GM23248 (cell line): ENCODE results near the gene AP4E1. TPM values are rescaled to one million over a fixed set of nuclear protein-coding genes. Genes with fewer than 3 reads are reported as not detected.

ENCODE experiments used
- DNase-seq: peaks from one replicate; pipeline ENCODE4 v3.0.0-alpha.2; 2015
- H2AFZ ChIP-seq: fragments of 200-600 bp; sonication (generic); 2 replicates; pipeline ENCODE4 v1.6.1; 2016; ENCODE audit warnings: antibody characterized with exemption
- H3F3A ChIP-seq: fragments of 200-600 bp; sonication (generic); 2 replicates; pipeline ENCODE4 v1.6.1; 2016; ENCODE audit warnings: mild to moderate bottlenecking, antibody characterized with exemption, mixed run types; ENCODE audit not compliant: insufficient read depth
- H3K27ac ChIP-seq: fragments of 200-600 bp; sonication (generic); 2 replicates; pipeline ENCODE4 v1.5.1; 2016; ENCODE audit warnings: mild to moderate bottlenecking
- H3K27me3 ChIP-seq: fragments of 200-600 bp; sonication (generic); replicated peaks from 2 replicates; pipeline ENCODE4 v1.6.1; 2016; ENCODE audit warnings: mild to moderate bottlenecking; ENCODE audit not compliant: insufficient read depth
- H3K36me3 ChIP-seq: fragments of 200-600 bp; sonication (generic); 2 replicates; pipeline ENCODE4 v1.6.1; 2016; ENCODE audit warnings: low read depth, mild to moderate bottlenecking
- H3K4me1 ChIP-seq: fragments of 200-600 bp; sonication (generic); 2 replicates; pipeline ENCODE4 v1.6.1; 2016; ENCODE audit warnings: mild to moderate bottlenecking; ENCODE audit not compliant: insufficient read depth
- H3K4me2 ChIP-seq: fragments of 200-600 bp; sonication (generic); one replicate; pipeline ENCODE4 v1.6.1; 2016; ENCODE audit warnings: mild to moderate bottlenecking; ENCODE audit not compliant: unreplicated experiment
- H3K4me3 ChIP-seq: fragments of 200-600 bp; sonication (generic); 2 replicates; pipeline ENCODE4 v1.5.1; 2016; ENCODE audit warnings: mild to moderate bottlenecking
- H3K79me2 ChIP-seq: fragments of 200-600 bp; sonication (generic); 2 replicates; pipeline ENCODE4 v1.6.1; 2016; ENCODE audit warnings: mild to moderate bottlenecking; ENCODE audit not compliant: insufficient read depth
- H3K9ac ChIP-seq: fragments of 200-600 bp; sonication (generic); 2 replicates; pipeline ENCODE4 v1.6.1; 2016; ENCODE audit warnings: mild to moderate bottlenecking
- H3K9me2 ChIP-seq: fragments of 200-600 bp; sonication (generic); 2 replicates; pipeline ENCODE4 v1.6.1; 2016; ENCODE audit warnings: mixed run types, mild to moderate bottlenecking, moderate library complexity; ENCODE audit not compliant: insufficient read depth
- H3K9me3 ChIP-seq: fragments of 200-600 bp; sonication (generic); one replicate; pipeline ENCODE4 v1.6.1; 2017; ENCODE audit warnings: low read depth
- H4K20me1 ChIP-seq: fragments of 200-600 bp; sonication (generic); 2 replicates; pipeline ENCODE4 v1.6.0; 2016; ENCODE audit not compliant: insufficient read depth
- EZH2 ChIP-seq: fragments of 200-600 bp; sonication (generic); IDR thresholded peaks from 2 replicates; pipeline ENCODE4 v1.6.1; 2018; ENCODE audit warnings: antibody characterized with exemption, mild to moderate bottlenecking; ENCODE audit not compliant: insufficient read depth, poor library complexity, severe bottlenecking
- EZH2phosphoT487 ChIP-seq: fragments of 200-600 bp; sonication (generic); IDR thresholded peaks from 2 replicates; pipeline ENCODE4 v1.6.1; 2018; ENCODE audit warnings: antibody characterized with exemption, moderate library complexity, mild to moderate bottlenecking, low read depth; ENCODE audit not compliant: insufficient read depth
- WGBS, 2 experiments: methylation state at CpG; one replicate each; pipeline ENCODE4 v1.1.6; 2015 to 2017; ENCODE audit warnings: low lambda C conversion rate in 2 of 2, low coverage in 1 of 2; ENCODE audit errors: missing lambda C conversion rate in 2 of 2; 5-methylcytosine and 5-hydroxymethylcytosine counted together
- in situ Hi-C: fragments of 300-500 bp; cut with MboI; formaldehyde crosslinking; loops from 2 replicates; pipeline ENCODE4 v1.15.0; 2020
- polyA plus RNA-seq: library from polyadenylated mRNA; unstranded; fragments of >200 nt; fragmentation: Nextera tagmentation; extraction: Ambion mirVana; gene quantifications from 2 replicates; pipeline ENCODE4 v1.2.1, GENCODE V29; 2016
- total RNA-seq: library from RNA; depleted of rRNA; stranded (reverse); fragments of >200 nt; shearing (Covaris generic); gene quantifications from 2 replicates; pipeline ENCODE4 v1.2.3, GENCODE V29; 2014

AP4E1 gene
- total and polyA plus RNA-seq, 2 experiments from 2014 or later: 6.2 to 15.0 TPM

- Histone ChIP-seq H3K27ac (no peak overlapping the region), H2AFZ (no peak overlapping the region), H3K36me3 (peaks cover 27% of the 10 kb centered on the region; the same call in 1 of the 2 replicates), H3K4me1 (peaks cover 12% of the 10 kb centered on the region; the same call in 1 of the 2 replicates), H3K4me2 (peak overlapping the region; percentile 4), H4K20me1 (0 out of 2 replicates have a peak, but pooled peaks cover 3% of the 10 kb centered on the region), H3K9me2 (no peaks in the 10 kb centered on the region), H3K9me3 (no peaks in the 10 kb centered on the region), H3K79me2 (0 out of 2 replicates have a peak, but pooled peaks cover 13% of the 10 kb centered on the region), H3K4me3 (no peak overlapping the region), H3K27me3 (no peaks in the 10 kb centered on the region), H3F3A (peaks cover 10% of the 10 kb centered on the region), H3K9ac (no peak overlapping the region)
- 58 to 66% methylated on average over 4 of the region's 4 CpGs for WGBS, 2 experiments
- TF ChIP-seq EZH2: no peak
- TF ChIP-seq EZH2phosphoT487: no peak
- in situ Hi-C loops: no loop called here
- no peak for DNase-seq
Measured at GRCh38 chr15:50978580-50978979, 70.1 kb downstream of the AP4E1 start.

GRCh38 chr15:50979041-50979440, 70.6 kb downstream of the AP4E1 start:
- Histone ChIP-seq H3K79me2 (0 out of 2 replicates have a peak, but pooled peaks cover 13% of the 10 kb centered on the region), H3F3A (peaks cover 10% of the 10 kb centered on the region)
- TF ChIP-seq EZH2phosphoT487: no peak
- TF ChIP-seq EZH2: no peak

DNA sequence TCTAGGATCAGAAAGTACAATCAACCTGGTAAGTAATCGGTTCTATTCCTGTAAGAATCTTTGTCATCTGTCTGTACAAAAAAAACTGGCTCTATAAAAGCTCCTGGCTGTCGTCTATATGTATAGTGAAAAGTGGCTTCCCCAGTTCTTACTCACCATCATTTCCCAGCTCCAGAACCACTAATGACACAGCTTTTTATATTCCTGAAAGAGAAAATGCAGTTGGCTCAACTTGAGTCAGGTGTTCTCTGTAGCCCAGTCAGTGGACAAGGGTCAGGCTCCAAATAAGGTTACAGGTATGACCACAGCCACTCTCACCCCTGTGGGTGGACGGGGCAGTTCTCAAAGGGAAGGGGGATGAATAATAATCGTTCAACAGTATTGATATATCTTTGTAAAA, 85.1 kb downstream of the AP4E1 start:
- Histone ChIP-seq H2AFZ (no peak overlapping the region), H3K9me3 (no peaks in the 10 kb centered on the region), H3K4me2 (no peak overlapping the region), H3K9me2 (no peaks in the 10 kb centered on the region), H3K79me2 (0 out of 2 replicates have a peak, but pooled peaks cover 8% of the 10 kb centered on the region), H3K4me1 (peaks cover 20% of the 10 kb centered on the region), H3K27me3 (no peaks in the 10 kb centered on the region), H3K9ac (no peak overlapping the region), H4K20me1 (no peaks in the 10 kb centered on the region), H3K36me3 (peaks cover 19% of the 10 kb centered on the region; the same call in 1 of the 2 replicates), H3K4me3 (no peak overlapping the region), H3F3A (peaks cover 23% of the 10 kb centered on the region), H3K27ac (no peak overlapping the region)
- 58 to 65% methylated on average over 4 of the region's 4 CpGs for WGBS, 2 experiments
- TF ChIP-seq EZH2: no peak
- TF ChIP-seq EZH2phosphoT487: no peak
- peak; percentile 36 for DNase-seq
- in situ Hi-C loops: no loop called here

More at GRCh38 chr15:50979041-50979440, 70.6 kb downstream of the AP4E1 start:
- Histone ChIP-seq H4K20me1 (0 out of 2 replicates have a peak, but pooled peaks cover 3% of the 10 kb centered on the region), H3K9me2 (no peaks in the 10 kb centered on the region), H3K9ac (no peak overlapping the region), H3K27me3 (no peaks in the 10 kb centered on the region), H3K27ac (no peak overlapping the region), H3K4me3 (no peak overlapping the region), H3K4me1 (peaks cover 12% of the 10 kb centered on the region; the same call in 1 of the 2 replicates), H3K4me2 (peak overlapping the region; percentile 4), H2AFZ (no peak overlapping the region), H3K36me3 (peaks cover 27% of the 10 kb centered on the region; the same call in 1 of the 2 replicates), H3K9me3 (no peaks in the 10 kb centered on the region)
- 11 to 23% methylated on average over 1 of the region's 1 CpG for WGBS, 2 experiments
- DNase-seq: peak; percentile 43
- in situ Hi-C loops: no loop called here

GRCh38 chr15:50996641-50997040, 88.2 kb downstream of the AP4E1 start:
- Histone ChIP-seq H3K9me3 (no peaks in the 10 kb centered on the region), H3K9ac (peak overlapping the region; percentile 40; the same call in 1 of the 2 replicates), H2AFZ (no peak overlapping the region), H3F3A (peaks cover 27% of the 10 kb centered on the region), H3K4me1 (peaks cover 20% of the 10 kb centered on the region), H3K9me2 (no peaks in the 10 kb centered on the region), H3K4me3 (no peak overlapping the region), H3K4me2 (peak overlapping the region; percentile 29), H3K36me3 (peaks cover 22% of the 10 kb centered on the region), H4K20me1 (no peaks in the 10 kb centered on the region), H3K27me3 (no peaks in the 10 kb centered on the region), H3K79me2 (no peaks in the 10 kb centered on the region), H3K27ac (peak overlapping the region; percentile 80)
- DNase-seq: peak; percentile 89
- in situ Hi-C loops: no loop called here
- WGBS, 2 experiments: 56 to 65% methylated on average over 1 of the region's 1 CpG
- no peak for TF ChIP-seq EZH2phosphoT487
- no peak for TF ChIP-seq EZH2
